Mucosa of gallbladder (tissue), 1 donor: Measurements from ENCODE around the gene CARMIL3. TPM values are rescaled to one million over a fixed set of nuclear protein-coding genes. Genes with fewer than 3 reads are reported as not detected.
"Not testable (repeated sequence)": the region's sequence is repeated elsewhere in the genome, so short reads cannot be mapped to it uniquely, and the experiment has no call there.

Experiments
- DNase-seq: peaks from one replicate; pipeline ENCODE4 v3.0.0-alpha.2; 2020; ENCODE audit warnings: low spot score
- total RNA-seq: library from RNA; stranded (reverse); gene quantifications from one replicate; pipeline ENCODE4 v1.2.1, GENCODE V29; 2021
- donor health status: DM: no; HTN: no; CAD: no.

CARMIL3 gene
- total RNA-seq, 1 donor from 2014 or later: 1.6 TPM

DNA sequence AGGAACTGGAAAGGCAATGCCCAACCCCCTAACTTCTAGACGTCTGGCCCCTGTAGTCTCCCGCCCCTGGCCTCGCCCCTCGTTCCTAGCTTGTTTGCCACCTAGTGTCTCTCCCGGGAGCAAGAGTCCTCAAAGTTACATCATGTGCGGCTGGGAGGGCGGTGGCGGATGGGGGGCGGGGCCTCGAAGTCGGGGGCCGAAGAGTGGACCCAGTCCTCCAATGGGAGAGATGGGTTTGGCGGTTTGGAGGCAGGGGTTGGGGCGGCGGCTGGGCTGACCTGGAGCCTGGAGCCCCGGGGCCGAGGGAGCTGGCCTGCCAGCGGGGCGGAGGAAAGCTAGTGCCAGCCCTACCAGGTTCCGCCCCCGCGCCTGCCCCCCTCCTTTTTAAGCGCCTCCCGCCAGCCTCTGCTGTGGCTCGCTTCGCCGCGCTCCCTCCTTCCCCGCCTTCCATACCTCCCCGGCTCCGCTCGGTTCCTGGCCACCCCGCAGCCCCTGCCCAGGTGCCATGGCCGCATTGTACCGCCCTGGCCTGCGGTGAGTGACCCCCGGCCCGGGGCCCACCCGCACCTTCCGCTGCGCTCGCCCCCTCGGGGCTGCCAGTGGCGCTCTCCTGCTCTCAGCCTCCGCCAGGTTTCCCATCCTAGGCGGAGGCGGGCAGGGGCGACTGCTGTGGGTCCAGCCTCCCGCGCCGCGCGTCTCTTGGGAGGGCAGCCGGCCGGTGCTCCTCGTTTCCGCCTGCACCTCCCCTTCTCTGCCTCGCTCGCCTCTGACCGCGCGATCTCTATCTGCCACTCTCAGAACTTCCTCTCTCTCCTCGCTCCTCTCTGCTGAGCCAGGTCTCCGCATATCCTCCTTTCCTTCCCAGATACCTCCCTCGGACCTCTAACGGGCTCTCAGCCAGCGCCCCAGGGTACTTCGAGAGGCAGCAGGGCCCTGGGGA, 42.4 kb downstream of the CARMIL3 start, which contains the start of gene PCK2:
Gene PCK2 (plus strand): TSS at position 411 of the 940 bp plus-strand sequence. CDS start 95 bp downstream, at position 506.
- DNase-seq: peak; percentile 86

DNA sequence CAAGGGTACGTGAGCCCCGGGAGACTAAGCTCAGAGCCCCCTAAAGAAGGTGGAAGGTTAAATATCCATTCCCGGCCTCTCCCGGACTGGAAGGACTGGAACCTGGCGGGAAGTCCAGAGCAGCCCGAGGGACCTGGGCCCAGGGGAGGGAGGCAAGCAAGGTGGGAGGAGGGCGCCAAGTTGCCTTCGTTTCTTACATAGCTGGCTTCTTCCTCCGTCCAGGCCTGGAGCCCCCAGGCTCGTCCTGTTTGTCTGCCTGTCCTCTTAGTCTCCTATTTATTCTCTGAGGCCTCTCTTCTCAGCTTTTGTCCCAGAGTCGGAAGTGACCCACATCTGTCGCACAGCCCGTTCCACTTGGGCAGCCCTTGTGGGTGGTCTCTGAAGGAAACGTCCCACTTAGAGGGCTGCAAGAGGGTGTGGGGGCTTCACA, 43.0 kb downstream of the CARMIL3 start:
- no peak for DNase-seq

- no peak for DNase-seq
These were observed 43.7 kb downstream of the CARMIL3 start for GRCh38 chr14:24095271-24096068.

DNA sequence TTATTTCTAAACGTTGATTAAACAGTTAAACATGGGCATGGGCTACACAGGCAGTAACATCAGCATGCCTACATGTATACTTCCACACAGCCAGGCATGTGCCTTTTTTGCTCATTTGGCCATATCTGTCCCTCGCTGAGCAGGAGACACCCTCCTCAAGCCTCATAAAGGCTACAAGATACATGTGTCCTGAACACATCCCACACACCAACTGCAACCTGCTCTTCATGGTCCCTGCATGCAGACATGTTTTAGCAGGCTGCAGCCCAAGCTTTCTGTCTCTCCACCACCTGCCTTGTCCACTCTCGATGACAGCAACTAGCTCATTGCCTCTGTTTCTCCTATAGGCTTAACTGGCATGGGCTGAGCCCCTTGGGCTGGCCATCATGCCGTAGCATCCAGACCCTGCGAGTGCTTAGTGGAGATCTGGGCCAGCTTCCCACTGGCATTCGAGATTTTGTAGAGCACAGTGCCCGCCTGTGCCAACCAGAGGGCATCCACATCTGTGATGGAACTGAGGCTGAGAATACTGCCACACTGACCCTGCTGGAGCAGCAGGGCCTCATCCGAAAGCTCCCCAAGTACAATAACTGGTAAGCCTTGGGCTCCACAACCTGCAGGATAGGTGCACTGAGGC, 44.9 kb downstream of the CARMIL3 start:
- no peak for DNase-seq

GRCh38 chr14:24098229-24098926, 46.6 kb downstream of the CARMIL3 start:
- DNase-seq: no peak

DNA sequence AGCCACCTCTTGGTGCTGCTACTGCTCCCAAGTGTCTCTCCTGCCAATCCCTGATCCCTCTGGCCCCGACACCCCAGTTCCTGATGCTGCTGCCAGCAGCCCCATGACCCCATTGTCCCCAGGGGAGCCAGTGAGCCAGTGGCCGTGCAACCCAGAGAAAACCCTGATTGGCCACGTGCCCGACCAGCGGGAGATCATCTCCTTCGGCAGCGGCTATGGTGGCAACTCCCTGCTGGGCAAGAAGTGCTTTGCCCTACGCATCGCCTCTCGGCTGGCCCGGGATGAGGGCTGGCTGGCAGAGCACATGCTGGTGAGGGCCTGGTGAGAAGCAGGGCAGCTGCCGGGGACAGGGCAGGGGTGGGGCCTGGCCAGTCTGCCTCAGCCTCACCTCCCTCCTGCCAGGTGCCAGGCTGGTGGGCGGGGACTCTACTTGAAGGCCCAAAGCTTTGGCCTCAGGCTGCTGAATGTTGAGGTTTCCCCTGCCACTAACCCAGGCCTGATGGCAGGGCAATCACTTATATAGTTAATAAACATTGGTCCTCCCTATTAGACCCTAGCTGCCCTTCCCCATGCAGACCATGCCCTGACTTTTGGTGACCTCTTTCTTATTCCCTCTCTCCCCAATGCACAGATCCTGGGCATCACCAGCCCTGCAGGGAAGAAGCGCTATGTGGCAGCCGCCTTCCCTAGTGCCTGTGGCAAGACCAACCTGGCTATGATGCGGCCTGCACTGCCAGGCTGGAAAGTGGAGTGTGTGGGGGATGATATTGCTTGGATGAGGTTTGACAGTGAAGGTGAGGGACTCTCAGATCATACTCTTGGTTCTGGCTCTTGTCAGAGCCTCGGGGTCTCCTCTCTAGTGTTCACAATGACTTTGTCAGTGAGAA, 47.4 kb downstream of the CARMIL3 start:
- no peak for DNase-seq

DNA sequence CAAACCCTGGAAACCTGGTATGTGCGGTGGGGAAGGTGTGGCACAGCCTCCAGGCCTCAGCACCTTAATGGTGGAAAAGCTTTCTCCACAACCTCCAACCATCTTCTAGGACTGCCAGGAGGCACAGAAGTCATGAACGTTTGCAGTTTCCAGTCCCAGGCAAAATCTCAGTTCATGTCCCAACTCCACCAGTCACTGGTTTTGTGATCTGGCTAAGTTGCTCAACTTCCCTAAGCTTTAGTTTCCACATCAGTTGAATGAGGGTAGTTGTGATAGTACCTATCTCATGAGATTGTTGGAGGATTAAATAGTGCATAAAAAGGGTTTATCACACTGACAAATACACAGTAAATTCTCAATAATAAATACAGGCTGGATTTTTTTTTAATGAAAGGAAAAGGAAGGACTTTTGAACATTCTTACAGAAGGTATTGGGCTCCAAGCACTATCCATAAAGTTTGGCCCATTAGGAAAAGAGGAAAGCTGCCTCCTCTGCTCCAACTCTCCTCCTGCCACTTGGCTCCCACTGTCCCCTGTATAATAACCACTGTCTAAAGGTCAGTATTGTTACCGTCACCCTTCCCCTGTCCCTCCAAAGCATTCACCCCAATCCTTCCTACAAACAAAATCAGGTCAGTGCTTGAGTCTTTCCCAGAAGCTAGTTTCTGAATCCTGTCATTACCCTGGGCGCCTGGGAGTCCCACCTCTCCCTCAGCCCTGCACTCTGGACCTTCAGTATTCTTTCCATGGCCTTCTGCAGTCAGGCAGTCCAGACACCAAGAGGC, 48.6 kb downstream of the CARMIL3 start:
- DNase-seq: no peak

DNA sequence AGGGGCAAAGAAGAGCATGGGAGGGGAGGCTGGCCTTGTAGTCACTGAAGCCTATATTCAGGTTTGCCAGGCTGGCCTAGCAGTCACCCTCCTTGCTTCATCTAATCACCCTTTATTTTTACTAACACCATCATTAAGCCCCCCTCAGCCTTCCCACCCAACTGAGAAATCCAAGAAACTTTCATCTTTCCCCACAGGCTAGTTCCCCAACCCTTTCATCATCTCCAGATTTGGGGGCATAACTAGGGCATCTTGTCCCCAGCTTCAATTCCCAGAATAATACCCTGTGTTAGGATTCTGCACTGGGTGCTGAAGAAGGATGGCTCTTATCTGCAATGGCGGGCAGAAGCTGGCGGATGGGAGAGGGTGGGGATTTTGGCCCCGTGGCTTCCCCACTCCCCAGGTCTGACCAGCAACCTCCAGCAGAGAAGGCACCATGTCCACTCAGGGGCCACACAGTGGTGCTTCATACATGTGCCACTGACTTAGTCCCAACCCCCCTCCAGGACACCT, 49.2 kb downstream of the CARMIL3 start:
- no peak for DNase-seq

- no peak for DNase-seq
These were observed 50.7 kb downstream of the CARMIL3 start for GRCh38 chr14:24102357-24103048.

- DNase-seq: no peak
These were observed 51.6 kb downstream of the CARMIL3 start for GRCh38 chr14:24103451-24103850.

DNA sequence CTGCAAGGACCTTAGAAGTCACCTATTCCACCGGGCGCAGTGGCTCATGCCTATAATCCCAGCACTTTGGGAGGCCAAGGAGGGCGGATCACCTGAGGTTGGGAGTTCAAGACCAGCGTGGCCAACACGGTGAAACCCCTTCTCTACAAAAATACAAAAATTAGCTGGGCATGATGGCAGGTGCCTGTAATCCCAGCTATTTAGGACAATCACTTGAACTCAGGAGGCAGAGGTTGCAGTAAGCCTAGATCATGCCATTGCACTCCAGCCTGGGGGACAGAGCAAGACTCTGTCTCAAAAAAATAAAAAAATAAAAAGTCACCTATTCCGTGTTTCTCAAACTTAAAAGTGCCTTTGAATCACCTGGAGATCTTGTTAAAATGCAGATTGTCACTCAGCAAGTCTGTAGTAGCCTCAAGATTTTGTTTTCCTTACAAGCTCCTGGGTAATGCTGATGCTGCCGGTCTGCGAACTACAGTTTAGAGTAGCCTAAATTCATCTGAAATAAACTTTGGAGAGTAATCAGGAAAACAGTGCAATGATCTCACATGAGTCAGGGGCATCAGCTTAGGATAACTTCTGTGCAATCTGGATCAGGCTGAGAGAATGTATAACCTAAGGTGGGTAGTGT, 53.9 kb downstream of the CARMIL3 start:
- DNase-seq: not testable (repeated sequence)

GRCh38 chr14:24106672-24107271, 55.0 kb downstream of the CARMIL3 start:
- no peak for DNase-seq

- DNase-seq: no peak
These were observed 56.6 kb downstream of the CARMIL3 start for GRCh38 chr14:24108336-24108874.

DNA sequence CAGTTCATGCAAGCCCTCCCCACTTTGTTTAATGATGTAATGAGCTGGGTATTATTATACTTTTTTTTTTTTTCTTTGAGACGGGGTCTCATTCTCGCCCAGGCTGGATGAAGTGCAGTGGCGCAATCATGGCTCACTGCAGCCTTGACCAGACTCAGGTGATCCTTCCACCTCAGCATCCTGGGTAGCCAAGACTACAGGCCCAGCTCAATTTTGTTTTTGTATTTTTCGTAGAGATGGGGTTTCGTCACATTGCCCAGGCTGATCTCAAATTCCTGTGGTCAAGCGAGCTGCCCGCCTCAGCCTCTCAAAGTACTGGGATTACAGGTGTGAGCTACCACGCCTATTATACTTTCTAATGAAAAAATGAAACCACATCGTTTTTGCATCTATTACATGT, 58.3 kb downstream of the CARMIL3 start:
- no peak for DNase-seq

DNA sequence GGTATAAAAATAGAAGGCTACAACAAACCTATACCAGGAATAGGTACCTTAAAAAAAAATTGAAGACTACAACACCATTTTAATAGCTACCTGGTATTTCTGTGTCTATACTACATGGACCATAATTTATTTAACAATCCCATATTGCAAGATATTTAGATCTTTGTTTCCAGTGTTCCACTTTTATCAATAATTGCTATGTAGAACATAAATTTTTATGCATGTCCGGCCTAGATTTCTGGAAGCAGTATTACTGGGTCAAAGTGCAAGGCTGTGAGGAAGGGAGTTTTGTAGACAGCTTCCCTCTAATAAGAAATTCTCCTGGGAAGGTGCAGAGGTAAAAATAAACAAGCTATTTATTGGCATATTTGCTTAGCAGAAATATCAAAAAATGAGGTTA, 58.7 kb downstream of the CARMIL3 start:
- no peak for DNase-seq

DNA sequence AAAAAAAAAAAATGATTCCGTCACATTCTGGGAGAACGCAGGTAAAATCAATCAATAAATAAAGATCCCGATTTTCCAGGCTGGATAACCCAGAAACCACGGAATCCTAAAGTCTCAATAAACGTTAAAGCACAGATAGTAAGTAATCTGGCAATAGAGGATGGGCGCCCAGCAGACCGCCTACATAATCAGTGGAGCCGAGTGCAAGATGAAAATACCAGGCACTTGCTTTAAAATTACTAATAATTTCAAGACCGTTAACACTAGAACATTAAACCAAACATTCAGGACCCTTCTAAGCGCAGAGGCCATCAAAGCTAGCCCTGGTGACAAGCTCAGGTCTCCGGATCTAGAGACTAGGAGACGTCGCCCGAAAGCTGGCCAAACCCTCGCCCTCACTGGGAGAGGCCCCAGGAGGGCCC, 61.6 kb downstream of the CARMIL3 start:
- DNase-seq: no peak

DNA sequence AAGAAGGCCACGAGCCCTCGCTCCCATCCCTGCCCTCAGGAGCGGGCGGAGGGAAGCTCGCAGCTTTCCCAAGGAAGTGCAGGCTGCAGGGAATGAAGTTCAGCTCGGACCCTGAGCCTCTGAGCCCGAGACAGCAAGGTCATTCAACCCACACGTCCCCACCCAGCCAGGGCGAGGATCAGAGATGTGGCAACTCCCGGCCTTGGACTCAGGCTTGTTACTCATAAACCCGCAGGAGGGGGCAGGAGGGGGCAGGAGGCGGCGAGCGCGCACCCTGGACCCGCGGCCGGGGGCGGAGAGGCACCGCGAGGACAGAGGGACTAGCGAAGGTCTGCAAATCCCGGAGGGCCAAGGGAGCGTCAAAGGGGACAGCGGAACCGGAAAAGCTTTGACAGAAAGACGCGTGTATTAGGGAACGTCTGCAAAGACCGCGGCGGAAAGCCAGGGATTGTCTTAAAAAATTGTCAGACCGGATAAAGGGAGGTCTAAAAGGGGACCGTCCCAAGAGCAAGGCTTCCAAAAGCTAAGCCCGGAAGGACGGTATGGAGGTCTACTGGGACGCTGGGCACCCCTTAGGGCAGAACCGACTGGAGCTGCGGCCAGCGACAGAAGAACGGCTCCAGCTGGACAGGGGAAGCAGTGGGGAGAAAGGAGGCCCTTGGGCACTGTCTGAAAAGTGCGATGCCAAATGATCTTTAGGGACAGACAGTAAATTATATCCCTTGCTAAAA, 62.2 kb downstream of the CARMIL3 start:
- DNase-seq: peak; percentile 87
